ENCODE results near the gene CCDC47. TPM values are rescaled to one million over a fixed set of nuclear protein-coding genes. Genes with fewer than 3 reads are reported as not detected.
A peak's percentile ranks its signal among the peaks of the same experiment; 100 is the strongest.

The CCDC47 gene
- total and polyA plus RNA-seq, 2 of the 13 experiments (the other 11 are each of a cell fraction or from before 2014, with no cell fraction given) = 59.3 to 99.5 TPM

DNA sequence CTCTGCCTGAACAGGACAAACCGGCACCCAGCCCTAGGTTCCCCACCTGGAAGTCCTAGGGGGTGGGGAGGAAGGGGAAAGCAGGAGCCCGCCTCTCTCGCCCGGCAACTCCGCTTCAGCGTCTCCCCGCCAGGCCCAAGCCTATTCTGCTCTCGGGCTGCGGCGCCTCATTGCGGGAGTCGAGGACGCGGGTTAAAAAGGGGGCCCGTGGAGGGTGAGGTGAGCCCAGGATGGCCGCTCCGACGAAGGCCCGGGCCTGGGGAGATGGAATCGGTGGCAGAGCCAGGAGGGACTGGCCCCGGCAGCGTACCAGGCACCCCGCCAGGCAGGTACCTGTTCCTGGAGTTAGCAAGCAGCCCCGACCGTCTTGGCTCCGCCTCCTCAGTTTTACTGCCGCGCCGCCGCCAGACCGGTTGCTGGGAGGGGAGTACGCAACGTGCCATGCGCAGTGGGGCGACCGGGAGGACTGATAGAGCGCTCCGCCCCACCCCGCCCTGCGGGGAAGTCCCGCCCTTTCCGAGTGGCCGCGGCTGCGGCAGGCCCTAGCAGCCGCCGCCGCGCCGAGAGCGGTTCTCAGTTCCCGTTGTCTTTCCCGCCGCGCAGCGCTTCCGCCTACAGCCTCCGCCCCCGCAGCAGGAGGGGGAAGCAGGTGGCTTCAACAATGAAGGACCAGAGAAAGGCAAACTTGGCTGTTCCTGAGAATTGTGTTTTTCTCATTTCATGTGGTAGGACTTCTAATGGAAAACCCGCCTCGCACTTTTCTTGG lies 31.8 kb downstream of the CCDC47 start, which contains the start of gene STRADA (continued):
- TF ChIP-seq, protein P1, sequence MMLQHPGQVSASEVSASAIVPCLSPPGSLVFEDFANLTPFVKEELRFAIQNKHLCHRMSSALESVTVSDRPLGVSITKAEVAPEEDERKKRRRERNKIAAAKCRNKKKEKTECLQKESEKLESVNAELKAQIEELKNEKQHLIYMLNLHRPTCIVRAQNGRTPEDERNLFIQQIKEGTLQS (CRISPR knock-in tag; IDR thresholded peaks at IDR 0.05) = no peak
- TF ChIP-seq ZNF816 (CRISPR knock-in tag; IDR thresholded peaks at IDR 0.05; ENCODE audit: borderline replicate concordance) (no peak), ZNF570 (CRISPR knock-in tag; IDR thresholded peaks at IDR 0.05; ENCODE audit: borderline replicate concordance) (no peak), ZZZ3 (CRISPR knock-in tag; IDR thresholded peaks at IDR 0.05; ENCODE audit: borderline replicate concordance) (no peak; the same call in 1 of the 2 replicates), FOSL2 (CRISPR knock-in tag; IDR thresholded peaks at IDR 0.05) (peak; percentile 43), ZNF160 (CRISPR knock-in tag; IDR thresholded peaks at IDR 0.05) (no peak; the same call in 1 of the 2 replicates), SMARCE1 (IDR thresholded peaks at IDR 0.05; ENCODE audit: borderline replicate concordance) (no peak), RFX3 (CRISPR knock-in tag; IDR thresholded peaks at IDR 0.05) (no peak; the same call in 1 of the 2 replicates), BORCS8-MEF2B (CRISPR knock-in tag; IDR thresholded peaks at IDR 0.05) (peak; percentile 63), ZNF607 (CRISPR knock-in tag; IDR thresholded peaks at IDR 0.05; ENCODE audit: borderline replicate concordance) (peak; percentile 91), SMARCC2 (IDR thresholded peaks at IDR 0.05) (no peak), ARNTL (CRISPR knock-in tag; IDR thresholded peaks at IDR 0.05) (peak; percentile 28; the same call in 1 of the 2 replicates), PTBP1 (IDR thresholded peaks at IDR 0.05; ENCODE audit: low read depth, low read length, poor library complexity, severe bottlenecking) (peak; percentile 65), DNMT1 (CRISPR knock-in tag; IDR thresholded peaks at IDR 0.05) (no peak), CC2D1A (CRISPR knock-in tag; IDR thresholded peaks at IDR 0.05) (peak; percentile 86; the same call in 1 of the 2 replicates), MAF1 (CRISPR knock-in tag; IDR thresholded peaks at IDR 0.05; ENCODE audit: borderline replicate concordance) (peak; percentile 84; the same call in 1 of the 2 replicates), SP1 (IDR thresholded peaks at IDR 0.05) (no peak), SP1 (CRISPR knock-in tag; IDR thresholded peaks at IDR 0.05) (peak; percentile 85), ATRX (CRISPR knock-in tag; IDR thresholded peaks at IDR 0.05; ENCODE audit: borderline replicate concordance) (no peak), RXRB (CRISPR knock-in tag; IDR thresholded peaks at IDR 0.05; ENCODE audit: borderline replicate concordance) (peak; percentile 34; the same call in 1 of the 2 replicates), SRY (CRISPR knock-in tag; IDR thresholded peaks at IDR 0.05) (peak; percentile 77; the same call in 1 of the 2 replicates)
- TF ChIP-seq, protein P2, sequence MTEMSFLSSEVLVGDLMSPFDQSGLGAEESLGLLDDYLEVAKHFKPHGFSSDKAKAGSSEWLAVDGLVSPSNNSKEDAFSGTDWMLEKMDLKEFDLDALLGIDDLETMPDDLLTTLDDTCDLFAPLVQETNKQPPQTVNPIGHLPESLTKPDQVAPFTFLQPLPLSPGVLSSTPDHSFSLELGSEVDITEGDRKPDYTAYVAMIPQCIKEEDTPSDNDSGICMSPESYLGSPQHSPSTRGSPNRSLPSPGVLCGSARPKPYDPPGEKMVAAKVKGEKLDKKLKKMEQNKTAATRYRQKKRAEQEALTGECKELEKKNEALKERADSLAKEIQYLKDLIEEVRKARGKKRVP (CRISPR knock-in tag; IDR thresholded peaks at IDR 0.05) = peak in 1 of 2 experiments; percentile 43; a peak in 2 of 4 replicates
- TF ChIP-seq, protein P3, sequence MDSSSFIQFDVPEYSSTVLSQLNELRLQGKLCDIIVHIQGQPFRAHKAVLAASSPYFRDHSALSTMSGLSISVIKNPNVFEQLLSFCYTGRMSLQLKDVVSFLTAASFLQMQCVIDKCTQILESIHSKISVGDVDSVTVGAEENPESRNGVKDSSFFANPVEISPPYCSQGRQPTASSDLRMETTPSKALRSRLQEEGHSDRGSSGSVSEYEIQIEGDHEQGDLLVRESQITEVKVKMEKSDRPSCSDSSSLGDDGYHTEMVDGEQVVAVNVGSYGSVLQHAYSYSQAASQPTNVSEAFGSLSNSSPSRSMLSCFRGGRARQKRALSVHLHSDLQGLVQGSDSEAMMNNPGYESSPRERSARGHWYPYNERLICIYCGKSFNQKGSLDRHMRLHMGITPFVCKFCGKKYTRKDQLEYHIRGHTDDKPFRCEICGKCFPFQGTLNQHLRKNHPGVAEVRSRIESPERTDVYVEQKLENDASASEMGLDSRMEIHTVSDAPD (CRISPR knock-in tag; IDR thresholded peaks at IDR 0.05) = peak; percentile 38; the same call in 1 of the 2 replicates
- TF ChIP-seq, protein P4, sequence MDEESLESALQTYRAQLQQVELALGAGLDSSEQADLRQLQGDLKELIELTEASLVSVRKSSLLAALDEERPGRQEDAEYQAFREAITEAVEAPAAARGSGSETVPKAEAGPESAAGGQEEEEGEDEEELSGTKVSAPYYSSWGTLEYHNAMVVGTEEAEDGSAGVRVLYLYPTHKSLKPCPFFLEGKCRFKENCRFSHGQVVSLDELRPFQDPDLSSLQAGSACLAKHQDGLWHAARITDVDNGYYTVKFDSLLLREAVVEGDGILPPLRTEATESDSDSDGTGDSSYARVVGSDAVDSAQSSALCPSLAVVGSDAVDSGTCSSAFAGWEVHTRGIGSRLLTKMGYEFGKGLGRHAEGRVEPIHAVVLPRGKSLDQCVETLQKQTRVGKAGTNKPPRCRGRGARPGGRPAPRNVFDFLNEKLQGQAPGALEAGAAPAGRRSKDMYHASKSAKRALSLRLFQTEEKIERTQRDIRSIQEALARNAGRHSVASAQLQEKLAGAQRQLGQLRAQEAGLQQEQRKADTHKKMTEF (CRISPR knock-in tag; IDR thresholded peaks at IDR 0.05) = peak; percentile 76
- TF ChIP-seq, protein P5, sequence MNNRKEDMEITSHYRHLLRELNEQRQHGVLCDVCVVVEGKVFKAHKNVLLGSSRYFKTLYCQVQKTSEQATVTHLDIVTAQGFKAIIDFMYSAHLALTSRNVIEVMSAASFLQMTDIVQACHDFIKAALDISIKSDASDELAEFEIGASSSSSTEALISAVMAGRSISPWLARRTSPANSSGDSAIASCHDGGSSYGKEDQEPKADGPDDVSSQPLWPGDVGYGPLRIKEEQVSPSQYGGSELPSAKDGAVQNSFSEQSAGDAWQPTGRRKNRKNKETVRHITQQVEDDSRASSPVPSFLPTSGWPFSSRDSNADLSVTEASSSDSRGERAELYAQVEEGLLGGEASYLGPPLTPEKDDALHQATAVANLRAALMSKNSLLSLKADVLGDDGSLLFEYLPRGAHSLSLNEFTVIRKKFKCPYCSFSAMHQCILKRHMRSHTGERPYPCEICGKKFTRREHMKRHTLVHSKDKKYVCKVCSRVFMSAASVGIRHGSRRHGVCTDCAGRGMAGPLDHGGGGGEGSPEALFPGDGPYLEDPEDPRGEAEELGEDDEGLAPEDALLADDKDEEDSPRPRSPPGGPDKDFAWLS (CRISPR knock-in tag; IDR thresholded peaks at IDR 0.05; ENCODE audit: borderline replicate concordance) = peak; percentile 29; the same call in 1 of the 2 replicates
